Measurements from ENCODE around the gene DESI1. TPM values are rescaled to one million over a fixed set of nuclear protein-coding genes. Genes with fewer than 3 reads are reported as not detected.
A peak's percentile ranks its signal among the peaks of the same experiment; 100 is the strongest.

DESI1 gene
- polyA plus RNA-seq, 2 of the 4 experiments (the other 2 are of a cell fraction), result 13.9 to 19.4 TPM

DNA sequence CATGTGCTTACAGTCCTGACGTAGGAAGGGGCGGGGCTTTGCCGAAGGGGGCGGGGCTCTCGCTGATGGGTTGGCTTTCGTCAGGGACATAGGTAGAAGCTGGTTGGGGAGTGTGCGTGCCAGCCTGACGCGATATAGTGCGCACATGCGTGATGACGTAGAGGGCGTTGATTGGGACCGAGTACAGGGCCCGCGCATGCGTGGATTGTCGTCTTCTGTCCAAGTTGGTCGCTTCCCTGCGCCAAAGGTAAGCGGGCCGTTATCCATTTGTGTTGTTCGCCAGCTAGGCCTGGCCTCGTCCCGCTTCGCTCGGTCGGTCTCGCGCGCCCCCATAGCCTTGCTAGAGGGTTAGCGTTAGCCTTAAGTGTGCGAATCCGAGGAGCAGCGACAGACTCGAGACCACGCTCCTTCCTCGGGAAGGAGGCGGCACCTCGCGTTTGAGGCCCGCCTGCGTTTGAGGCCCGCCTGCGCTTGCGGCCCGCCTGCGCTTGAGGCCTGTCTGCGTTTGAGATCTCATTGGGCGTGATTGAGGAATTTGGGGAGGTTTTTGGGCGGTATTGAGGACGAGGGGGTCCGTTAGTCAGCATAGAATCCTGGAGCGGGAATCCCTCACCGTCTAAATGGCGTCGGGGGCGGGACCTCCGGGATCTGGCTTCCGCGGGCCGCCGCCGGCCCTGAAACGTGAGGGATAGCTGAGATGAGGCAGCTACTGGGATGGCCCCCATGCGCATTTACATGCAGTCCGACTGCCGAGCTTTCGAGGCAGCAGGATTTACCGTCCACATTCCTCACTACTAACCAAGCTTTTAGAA lies 462 bp upstream of the DESI1 start, which contains the start of gene XRCC6:
TSS of gene XRCC6 (plus strand) at position 197 of the 812 bp plus-strand sequence. CDS start 710 bp downstream, outside the sequence.
- peak; percentile 97 to 99 for DNase-seq (ENCODE audit: low read depth in 1 of 2, low spot score in 1 of 2)
- H3K27ac ChIP-seq, result peak within 1 kb of the TSS; percentile 96 to 99
- peak within 1 kb of the TSS; percentile 97 for H3K4me2 ChIP-seq
- ATAC-seq, result peak; percentile 90
- H3K9me3 ChIP-seq, result no peaks in the 10 kb centered on the region
- FAIRE-seq, result no peak
- H3K4me3 ChIP-seq, result peak within 1 kb of the TSS; percentile 93
- H3K4me1 ChIP-seq, result peaks cover 27% of the 10 kb centered on the region
- ChIA-PET POLR2A (interaction anchor here (0.6 to 1.0 kb wide), 3 partner anchors 27 to 408 kb away, joined by 3 to 8 read pairs (median 3); no protein-coding TSS in a partner anchor), CTCF (interaction anchor here (0.7 to 1.5 kb wide), 7 partner anchors 23 to 220 kb away, joined by 3 to 5 read pairs (median 3); no protein-coding TSS in a partner anchor)
- TF ChIP-seq EHF (CRISPR knock-in tag; IDR thresholded peaks at IDR 0.05) (no peak), CBX2 (IDR thresholded peaks at IDR 0.05; ENCODE audit: borderline replicate concordance, low read depth) (no peak), MAX (IDR thresholded peaks at IDR 0.05) (peak; percentile 83; the same call in 1 of the 2 replicates), NFE2L2 (conservative IDR thresholded peaks at IDR 0.05; ENCODE audit: low read length) (no peak), JUNB (IDR thresholded peaks at IDR 0.05) (no peak), GATA3 (IDR thresholded peaks at IDR 0.05; ENCODE audit: borderline replicate concordance) (no peak), KDM1A (IDR thresholded peaks at IDR 0.05; ENCODE audit: low read depth) (no peak), PHF8 (IDR thresholded peaks at IDR 0.05; ENCODE audit: borderline replicate concordance, low read depth) (peak; percentile 51; the same call in 1 of the 2 replicates), MAZ (IDR thresholded peaks at IDR 0.05; ENCODE audit: borderline replicate concordance, low read depth, low read length) (no peak), JUN (IDR thresholded peaks at IDR 0.05) (peak in 1 of 2 experiments; percentile 59; a peak in 1 of 5 replicates), HDAC2 (IDR thresholded peaks at IDR 0.05) (no peak), USF2 (IDR thresholded peaks at IDR 0.05) (0 out of 2 replicates have a peak, but pooled peaks have one; percentile 27), SMC3 (IDR thresholded peaks at IDR 0.05) (no peak), SREBF2 (IDR thresholded peaks at IDR 0.05) (no peak), FOSL2 (IDR thresholded peaks at IDR 0.05) (no peak), FOSL2 (CRISPR knock-in tag; IDR thresholded peaks at IDR 0.05) (no peak), TFCP2L1 (CRISPR knock-in tag; IDR thresholded peaks at IDR 0.05) (0 out of 2 replicates have a peak, but pooled peaks have one; percentile 66), POLR2A (IDR thresholded peaks at IDR 0.05; ENCODE audit: low read length) (peak; percentile 62), PBX3 (IDR thresholded peaks at IDR 0.05) (no peak), FOXS1 (CRISPR knock-in tag; IDR thresholded peaks at IDR 0.05) (no peak), RFX5 (IDR thresholded peaks at IDR 0.05) (no peak), FOSB (CRISPR knock-in tag; IDR thresholded peaks at IDR 0.05) (0 out of 2 replicates have a peak, but pooled peaks have one; percentile 37), RCOR1 (IDR thresholded peaks at IDR 0.05; ENCODE audit: low read depth, low read length) (no peak), HES2 (IDR thresholded peaks at IDR 0.05) (no peak), ZC3H11A (IDR thresholded peaks at IDR 0.05) (no peak), ZSCAN20 (CRISPR knock-in tag; IDR thresholded peaks at IDR 0.05) (no peak), RAD21 (conservative IDR thresholded peaks at IDR 0.05 in 1 of 2, IDR thresholded peaks at IDR 0.05 in 1 of 2) (no peak)
- TF ChIP-seq, protein P1, sequence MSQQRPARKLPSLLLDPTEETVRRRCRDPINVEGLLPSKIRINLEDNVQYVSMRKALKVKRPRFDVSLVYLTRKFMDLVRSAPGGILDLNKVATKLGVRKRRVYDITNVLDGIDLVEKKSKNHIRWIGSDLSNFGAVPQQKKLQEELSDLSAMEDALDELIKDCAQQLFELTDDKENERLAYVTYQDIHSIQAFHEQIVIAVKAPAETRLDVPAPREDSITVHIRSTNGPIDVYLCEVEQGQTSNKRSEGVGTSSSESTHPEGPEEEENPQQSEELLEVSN (IDR thresholded peaks at IDR 0.05; ENCODE audit: borderline replicate concordance, low read depth), result peak; percentile 80; the same call in 1 of the 2 replicates
- TF ChIP-seq, protein P2, sequence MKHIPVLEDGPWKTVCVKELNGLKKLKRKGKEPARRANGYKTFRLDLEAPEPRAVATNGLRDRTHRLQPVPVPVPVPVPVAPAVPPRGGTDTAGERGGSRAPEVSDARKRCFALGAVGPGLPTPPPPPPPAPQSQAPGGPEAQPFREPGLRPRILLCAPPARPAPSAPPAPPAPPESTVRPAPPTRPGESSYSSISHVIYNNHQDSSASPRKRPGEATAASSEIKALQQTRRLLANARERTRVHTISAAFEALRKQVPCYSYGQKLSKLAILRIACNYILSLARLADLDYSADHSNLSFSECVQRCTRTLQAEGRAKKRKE (CRISPR knock-in tag; IDR thresholded peaks at IDR 0.05; ENCODE audit: low read depth), result no peak
- WGBS (ENCODE audit: missing lambda C conversion rate), result 3% methylated on average over 7 of the region's 70 CpGs

Measured in A549 (cell line).